HCT116 (cell line): ENCODE data around the gene CCL20. TPM values are rescaled to one million over a fixed set of nuclear protein-coding genes. Genes with fewer than 3 reads are reported as not detected.

ENCODE experiments used
- ATAC-seq: fragments of 200-7000 bp; cut with Tn5 transposase; 2 replicates; pipeline ENCODE4 v1.9.1; 2020; ENCODE audit warnings: mild to moderate bottlenecking, moderate library complexity
- BruUV-seq: library from RNA; stranded (reverse); fragments of 400-500 nt; replicated peaks from 2 replicates; lab custom pipeline; 2021; lab: Mats Ljungman, UMichigan
- CTCF ChIA-PET: fragments of 300-600 bp; sonication (Branson Sonifier 250); formaldehyde crosslinking; loops from one replicate; lab custom pipeline; 2021; ENCODE audit warnings: antibody characterized with exemption; lab: Charles Lee
- POLR2A ChIA-PET: fragments of 300-600, 350-600 bp; sonication (Branson Sonifier 250); formaldehyde crosslinking; loops from one replicate; lab custom pipeline; 2021; ENCODE audit warnings: antibody characterized with exemption; lab: Charles Lee
- RAD21 ChIA-PET, 2 experiments: fragments of 300-600 bp; sonication (Branson Sonifier 250); formaldehyde crosslinking; loops; one replicate each; lab custom pipeline; 2023; ENCODE audit warnings: low total read pairs in 2 of 2; ENCODE audit not compliant: uncharacterized antibody in 2 of 2, unreplicated experiment in 2 of 2, low non-redundant PET in 1 of 2; lab: Charles Lee
- DNase-seq: peaks from one replicate; pipeline ENCODE4 v3.0.0-alpha.2; 2010; ENCODE audit warnings: low read depth, low spot score
- H2AFZ ChIP-seq: fragments of 200-600 bp; shearing (Covaris generic), sonication (generic); 2 replicates; pipeline ENCODE4 v1.6.1; 2017; ENCODE audit warnings: low read depth, mixed run types, mixed read lengths, antibody characterized with exemption, low read length; ENCODE audit not compliant: poor library complexity, severe bottlenecking
- H3K27ac ChIP-seq: 2 replicates; pipeline ENCODE4 v1.5.1; 2012; ENCODE audit warnings: low read depth, low read length
- H3K27me3 ChIP-seq: fragments of 200-600 bp; sonication (generic); 2 replicates; pipeline ENCODE4 v1.6.1; 2016; ENCODE audit warnings: mixed run types, low read length, mixed read lengths; ENCODE audit not compliant: insufficient read depth
- H3K36me3 ChIP-seq, 2 experiments: fragments of 200-500 bp in 1 of 2; fragments of 200-600 bp in 1 of 2; sonication (Bioruptor generic) in 1 of 2; sonication (generic) in 1 of 2; 2 replicates each; pipeline versions ENCODE4 v1.5.1 to v1.6.1; 2014 to 2016; ENCODE audit warnings: low read length in 2 of 2, inconsistent platforms in 1 of 2, mixed read lengths in 1 of 2, mixed run types in 1 of 2; ENCODE audit not compliant: insufficient read depth in 2 of 2, control insufficient read depth in 1 of 2
- H3K4me1 ChIP-seq, 2 experiments: fragments of 200-600 bp in 1 of 2; sonication (generic) in 1 of 2; 2 replicates each; pipeline versions ENCODE4 v1.5.1 to v1.6.1; 2012 to 2017; ENCODE audit warnings: low read length in 2 of 2, inconsistent platforms in 1 of 2, mild to moderate bottlenecking in 1 of 2, mixed read lengths in 1 of 2, mixed run types in 1 of 2, moderate library complexity in 1 of 2; ENCODE audit not compliant: insufficient read depth in 2 of 2, control insufficient read depth in 1 of 2
- H3K4me2 ChIP-seq: fragments of 200-600 bp; sonication (generic); 2 replicates; pipeline ENCODE4 v1.6.1; 2017; ENCODE audit warnings: mixed run types, low read length, mixed read lengths
- H3K4me3 ChIP-seq, 2 experiments: fragments of 200-600 bp in 1 of 2; sonication (generic) in 1 of 2; replicated peaks in 1 of 2; 2 replicates each; pipeline ENCODE4 v1.5.1; 2011 to 2016; ENCODE audit warnings: low read length in 2 of 2, control low read depth in 1 of 2, low read depth in 1 of 2, mild to moderate bottlenecking in 1 of 2, mixed read lengths in 1 of 2, mixed run types in 1 of 2
- H3K79me2 ChIP-seq: fragments of 200-600 bp; sonication (generic); 2 replicates; pipeline ENCODE4 v1.6.1; 2017; ENCODE audit warnings: mild to moderate bottlenecking, mixed run types, low read length, moderate library complexity, mixed read lengths; ENCODE audit not compliant: insufficient read depth
- H3K9ac ChIP-seq: fragments of 200-600 bp; sonication (generic); 2 replicates; pipeline ENCODE4 v1.6.1; 2016; ENCODE audit warnings: low read length, mixed read lengths
- H3K9me2 ChIP-seq: fragments of 200-600 bp; sonication (generic), shearing (Covaris generic); 2 replicates; pipeline ENCODE4 v1.6.1; 2017; ENCODE audit warnings: mixed run types, mild to moderate bottlenecking, moderate library complexity; ENCODE audit not compliant: insufficient read depth
- H3K9me3 ChIP-seq, 2 experiments: fragments of 200-500 bp in 1 of 2; fragments of 200-600 bp in 1 of 2; sonication (Bioruptor generic) in 1 of 2; sonication (generic) in 1 of 2; 2 replicates each; pipeline ENCODE4 v1.6.1; 2014 to 2017; ENCODE audit warnings: low read length in 2 of 2, mixed read lengths in 2 of 2, inconsistent platforms in 1 of 2, low read depth in 1 of 2, mild to moderate bottlenecking in 1 of 2, mixed run types in 1 of 2, moderate library complexity in 1 of 2; ENCODE audit not compliant: control insufficient read depth in 1 of 2, insufficient read depth in 1 of 2
- H4K20me1 ChIP-seq: fragments of 200-600 bp; sonication (generic), shearing (Covaris generic); 2 replicates; pipeline ENCODE4 v1.6.1; 2017; ENCODE audit warnings: mixed run types, mild to moderate bottlenecking, moderate library complexity; ENCODE audit not compliant: insufficient read depth
- CTCF ChIP-seq, 3 experiments: fragments of 200-600 bp in 1 of 3; sonication (generic) in 1 of 3; IDR thresholded peaks in 2 of 3; conservative IDR thresholded peaks in 1 of 3; 2 replicates each; pipeline ENCODE4 v1.5.1; 2012 to 2017; ENCODE audit warnings: low read depth in 2 of 3, low read length in 2 of 3, antibody characterized with exemption in 1 of 3, borderline replicate concordance in 1 of 3, control low read depth in 1 of 3, mild to moderate bottlenecking in 1 of 3, mixed read lengths in 1 of 3, mixed run types in 1 of 3, moderate library complexity in 1 of 3; ENCODE audit not compliant: insufficient read depth in 1 of 3
- EZH2 ChIP-seq: fragments of 200-600 bp; sonication (generic); IDR thresholded peaks from 2 replicates; pipeline ENCODE4 v1.6.1; 2017; ENCODE audit warnings: antibody characterized with exemption, mixed run types
- EZH2phosphoT487 ChIP-seq: fragments of 200-600 bp; IDR thresholded peaks from 2 replicates; pipeline ENCODE4 v1.6.1; 2018; ENCODE audit warnings: antibody characterized with exemption, borderline replicate concordance
- POLR2A ChIP-seq: IDR thresholded peaks from 2 replicates; pipeline ENCODE4 v1.7.0; 2011; ENCODE audit warnings: borderline replicate concordance; ENCODE audit not compliant: insufficient read depth, insufficient read length; ENCODE audit errors: extremely low read depth
- RAD21 ChIP-seq: IDR thresholded peaks from 2 replicates; pipeline ENCODE4 v1.6.1; 2012; ENCODE audit warnings: low read depth, mild to moderate bottlenecking
- REST ChIP-seq: IDR thresholded peaks from 2 replicates; pipeline ENCODE4 v1.6.1; 2012; ENCODE audit warnings: low read depth
- SIN3A ChIP-seq: IDR thresholded peaks from 2 replicates; pipeline ENCODE4 v1.6.1; 2012; ENCODE audit warnings: low read depth
- ZBTB33 ChIP-seq: IDR thresholded peaks from 2 replicates; pipeline ENCODE4 v1.6.1; 2011; ENCODE audit warnings: mild to moderate bottlenecking, low read length, moderate library complexity; ENCODE audit not compliant: insufficient replicate concordance; ENCODE audit errors: extremely low read depth
- intact Hi-C: fragments of 100-400 bp; cut with micrococcal nuclease; formaldehyde crosslinking; loops from 2 replicates; pipeline ENCODE4 v1.10.0; 2022
- total RNA-seq: library from RNA; stranded (reverse); gene quantifications from one replicate; pipeline ENCODE4 v1.2.1, GENCODE V29; 2021; ENCODE audit not compliant: unreplicated experiment

Gene CCL20
- total RNA-seq, 1 experiment from 2014 or later: 0.30 TPM

- no peak for DNase-seq
- RAD21 ChIA-PET: no interaction called here
Observed at GRCh38 chr2:227780981-227781615, 32.5 kb upstream of the CCL20 start.

More at GRCh38 chr2:227780981-227781615, 32.5 kb upstream of the CCL20 start:
- Histone ChIP-seq H3K9ac (no peak overlapping the region), H3K4me3 (no peak overlapping the region), H3K27me3 (no peaks in the 10 kb centered on the region), H3K9me2 (no peaks in the 10 kb centered on the region), H3K9me3 (no peaks in the 10 kb centered on the region), H3K4me2 (no peak overlapping the region), H3K27ac (no peak overlapping the region), H2AFZ (no peak overlapping the region), H4K20me1 (no peaks in the 10 kb centered on the region), H3K36me3 (no peaks in the 10 kb centered on the region), H3K4me1 (no peaks in the 10 kb centered on the region), H3K79me2 (no peaks in the 10 kb centered on the region)
- ATAC-seq: no peak
- POLR2A ChIA-PET: no interaction called here
- CTCF ChIA-PET: interaction anchor here (0.8 kb wide), 1 partner anchor 81 kb away, joined by 3 read pairs; no protein-coding TSS in a partner anchor
- intact Hi-C loops: no loop called here
- no TSS peak for BruUV-seq
- TF ChIP-seq REST (no peak), ZBTB33 (no peak), POLR2A (no peak), EZH2phosphoT487 (no peak), CTCF (IDR thresholded peaks at IDR 0.05 in 2 of 3, conservative IDR thresholded peaks at IDR 0.05 in 1 of 3; ENCODE audit: borderline replicate concordance in 1 of 3, insufficient read depth in 1 of 3, low read depth in 2 of 3, low read length in 2 of 3) (no peak), RAD21 (no peak), EZH2 (no peak), SIN3A (no peak)
